MCF 10A (cell line): ENCODE data around the gene RPS6KC1. TPM values are rescaled to one million over a fixed set of nuclear protein-coding genes. Genes with fewer than 3 reads are reported as not detected.
"Not testable (repeated sequence)": the region's sequence is repeated elsewhere in the genome, so short reads cannot be mapped to it uniquely, and the experiment has no call there.

Experiments
- BruUV-seq: library from RNA; stranded (reverse); fragments of 400-500 nt; replicated peaks from 2 replicates; lab custom pipeline; 2021; lab: Mats Ljungman, UMichigan
- CTCF ChIA-PET: fragments of 300-600 bp; sonication (Branson Sonifier 250); formaldehyde crosslinking; extraction: SDS; loops from one replicate; lab custom pipeline; 2021; ENCODE audit warnings: antibody characterized with exemption, inconsistent platforms; lab: Yijun Ruan, JAX
- POLR2A ChIA-PET: fragments of 300-600, 350-650 bp; sonication (Branson Sonifier 250); formaldehyde crosslinking; extraction: SDS; loops from one replicate; lab custom pipeline; 2020; ENCODE audit warnings: antibody characterized with exemption, inconsistent platforms; lab: Yijun Ruan, JAX
- DNase-seq: peaks from one replicate; pipeline ENCODE4 v3.0.0-alpha.2; 2018; ENCODE audit not compliant: unreplicated experiment
- H3K27ac Mint-ChIP-seq: one replicate; pipeline ENCODE4 v1.8.0; 2022; ENCODE audit warnings: mild to moderate bottlenecking, low read depth, mixed read lengths; ENCODE audit not compliant: unreplicated experiment
- H3K27me3 Mint-ChIP-seq: one replicate; pipeline ENCODE4 v1.8.0; 2022; ENCODE audit warnings: mixed read lengths; ENCODE audit not compliant: insufficient read depth, unreplicated experiment
- H3K36me3 Mint-ChIP-seq: one replicate; pipeline ENCODE4 v1.8.0; 2022; ENCODE audit warnings: mild to moderate bottlenecking, moderate library complexity, mixed read lengths; ENCODE audit not compliant: insufficient read depth, unreplicated experiment
- H3K4me1 Mint-ChIP-seq: one replicate; pipeline ENCODE4 v1.8.0; 2022; ENCODE audit warnings: mixed read lengths; ENCODE audit not compliant: insufficient read depth, unreplicated experiment
- H3K4me3 Mint-ChIP-seq: one replicate; pipeline ENCODE4 v1.8.0; 2022; ENCODE audit warnings: mild to moderate bottlenecking, moderate library complexity, mixed read lengths; ENCODE audit not compliant: unreplicated experiment
- H3K9me3 Mint-ChIP-seq: one replicate; pipeline ENCODE4 v1.8.0; 2022; ENCODE audit warnings: mixed read lengths; ENCODE audit not compliant: unreplicated experiment
- CTCF ChIP-seq: fragments of 200-600 bp; IDR thresholded peaks from one replicate; pipeline ENCODE4 v1.8.0; 2022; ENCODE audit warnings: antibody characterized with exemption, mild to moderate bottlenecking; ENCODE audit not compliant: unreplicated experiment
- intact Hi-C: fragments of 100-400 bp; cut with micrococcal nuclease; formaldehyde crosslinking; loops from 2 replicates; pipeline ENCODE4 v1.14.1; 2022
- total RNA-seq: library from RNA; stranded (reverse); gene quantifications from 2 replicates; pipeline ENCODE4 v1.2.3, GENCODE V29; 2022

The RPS6KC1 gene
- total RNA-seq, 1 experiment from 2014 or later = 24.5 TPM

- no TSS peak for BruUV-seq
- no peak overlapping the region for H3K4me3 Mint-ChIP-seq
- no peak for TF ChIP-seq CTCF
- DNase-seq = no peak
- intact Hi-C loops = no loop called here
- H3K9me3 Mint-ChIP-seq = peaks cover 15% of the 10 kb centered on the region
- peaks cover 9% of the 10 kb centered on the region for H3K36me3 Mint-ChIP-seq
- H3K4me1 Mint-ChIP-seq = no peaks in the 10 kb centered on the region
- H3K27ac Mint-ChIP-seq = peak overlapping the region; percentile 0
- H3K27me3 Mint-ChIP-seq = no peaks in the 10 kb centered on the region
- ChIA-PET POLR2A (no interaction called here), CTCF (interaction anchor here (0.5 to 0.7 kb wide), 3 partner anchors 9 to 265 kb away, joined by 3 to 4 read pairs (median 3); no protein-coding TSS in a partner anchor)
Measured at GRCh38 chr1:213194855-213195254, 143.8 kb downstream of the RPS6KC1 start.

GRCh38 chr1:213196328-213197054 lies 145.4 kb downstream of the RPS6KC1 start:
- BruUV-seq, H3K4me3 Mint-ChIP-seq, intact Hi-C loops, H3K27ac Mint-ChIP-seq, POLR2A ChIA-PET, H3K36me3 Mint-ChIP-seq, DNase-seq, H3K27me3 Mint-ChIP-seq: not testable (repeated sequence)
- peaks cover 13% of the 10 kb centered on the region for H3K4me1 Mint-ChIP-seq
- peaks cover 15% of the 10 kb centered on the region for H3K9me3 Mint-ChIP-seq
- CTCF ChIA-PET = interaction anchor here (0.7 to 1.0 kb wide), 3 partner anchors 73 to 1417 kb away, joined by 3 to 4 read pairs (median 3); no protein-coding TSS in a partner anchor

GRCh38 chr1:213200630-213201029 lies 149.6 kb downstream of the RPS6KC1 start:
- intact Hi-C loops = no loop called here
- ChIA-PET CTCF (interaction anchor here (0.8 to 1.8 kb wide), 5 partner anchors 44 to 922 kb away, joined by 4 to 7 read pairs (median 5); no protein-coding TSS in a partner anchor), POLR2A (interaction anchor here (0.6 to 1.8 kb wide), 6 partner anchors 10 to 161 kb away, joined by 3 to 8 read pairs (median 3); partner anchors contain the start of gene RPS6KC1)

GRCh38 chr1:213201380-213202155 lies 150.5 kb downstream of the RPS6KC1 start:
- TF ChIP-seq CTCF = no peak
- POLR2A ChIA-PET = interaction anchor here (0.5 to 1.8 kb wide), 19 partner anchors 11 to 1069 kb away, joined by 3 to 10 read pairs (median 3); partner anchors contain the start of genes NSL1 and RPS6KC1
- Mint-ChIP-seq H3K9me3 (peaks cover 15% of the 10 kb centered on the region), H3K4me1 (peaks cover 28% of the 10 kb centered on the region), H3K36me3 (peaks cover 9% of the 10 kb centered on the region), H3K4me3 (peak overlapping the region; percentile 50), H3K27me3 (no peaks in the 10 kb centered on the region), H3K27ac (peak overlapping the region; percentile 98)
- DNase-seq = peak; percentile 90
- no TSS peak for BruUV-seq
- CTCF ChIA-PET = interaction anchor here (0.5 to 1.8 kb wide), 13 partner anchors 12 to 949 kb away, joined by 3 to 7 read pairs (median 4); no protein-coding TSS in a partner anchor
- intact Hi-C loops = no loop called here

More at GRCh38 chr1:213200630-213201029, 149.6 kb downstream of the RPS6KC1 start:
- BruUV-seq = no TSS peak
- Mint-ChIP-seq H3K4me1 (peaks cover 28% of the 10 kb centered on the region), H3K27ac (peak overlapping the region; percentile 98), H3K4me3 (no peak overlapping the region), H3K9me3 (peaks cover 15% of the 10 kb centered on the region), H3K27me3 (no peaks in the 10 kb centered on the region), H3K36me3 (peaks cover 9% of the 10 kb centered on the region)
- no peak for TF ChIP-seq CTCF
- DNase-seq = no peak
